DND-41 (cell line): ENCODE measurements around the gene ACOT4.

Experiments used
- ATAC-seq: fragments of 200-7000 bp; cut with Tn5 transposase; 3 replicates; pipeline ENCODE4 v1.9.1; 2021; ENCODE audit warnings: low read depth; ENCODE audit not compliant: insufficient read depth
- DNase-seq: peaks from one replicate; pipeline ENCODE4 v3.0.0-alpha.2; 2020
- H2AFZ ChIP-seq: 2 replicates; pipeline ENCODE4 v1.6.0; 2012; ENCODE audit warnings: low read depth, low read length
- H3K27ac ChIP-seq: 2 replicates; pipeline ENCODE4 v1.5.1; 2012; ENCODE audit warnings: low read length, inconsistent platforms
- H3K27me3 ChIP-seq: fragments of 200-600 bp; sonication (generic); 2 replicates; pipeline ENCODE4 v1.6.0; 2012; ENCODE audit warnings: low read length, mild to moderate bottlenecking, inconsistent platforms; ENCODE audit not compliant: insufficient read depth, poor library complexity
- H3K36me3 ChIP-seq: 2 replicates; pipeline ENCODE4 v1.5.1; 2012; ENCODE audit warnings: low read length, inconsistent platforms; ENCODE audit not compliant: insufficient read depth
- H3K4me1 ChIP-seq: 2 replicates; pipeline ENCODE4 v1.5.1; 2012; ENCODE audit warnings: mild to moderate bottlenecking, low read length; ENCODE audit not compliant: insufficient read depth
- H3K4me2 ChIP-seq: 2 replicates; pipeline ENCODE4 v1.6.0; 2012; ENCODE audit warnings: mild to moderate bottlenecking, moderate library complexity, low read length, inconsistent platforms; ENCODE audit not compliant: insufficient read depth
- H3K4me3 ChIP-seq, 2 experiments: fragments of 200-600 bp in 1 of 2; shearing (Covaris generic) in 1 of 2; 2 replicates each; pipeline ENCODE4 v1.5.1; 2012 to 2016; ENCODE audit warnings: inconsistent platforms in 2 of 2, low read length in 2 of 2, mild to moderate bottlenecking in 2 of 2, low read depth in 1 of 2, moderate library complexity in 1 of 2
- H3K79me2 ChIP-seq: 2 replicates; pipeline ENCODE4 v1.6.0; 2012; ENCODE audit warnings: low read length, inconsistent platforms; ENCODE audit not compliant: insufficient read depth
- H3K9ac ChIP-seq: 2 replicates; pipeline ENCODE4 v1.6.0; 2012; ENCODE audit warnings: low read depth, mild to moderate bottlenecking, inconsistent platforms, low read length, moderate library complexity
- H3K9me3 ChIP-seq: 2 replicates; pipeline ENCODE4 v1.5.1; 2012; ENCODE audit warnings: low read length, moderate library complexity, mild to moderate bottlenecking, inconsistent platforms; ENCODE audit not compliant: insufficient read depth, severe bottlenecking
- H4K20me1 ChIP-seq: 2 replicates; pipeline ENCODE4 v1.6.0; 2012; ENCODE audit warnings: low read length; ENCODE audit not compliant: insufficient read depth
- EZH2 ChIP-seq: IDR thresholded peaks from 3 replicates; pipeline ENCODE4 v1.6.1; 2012; ENCODE audit warnings: borderline replicate concordance, low read depth, mild to moderate bottlenecking, moderate library complexity, low read length, inconsistent platforms; ENCODE audit not compliant: severe bottlenecking
- TF ChIP-seq, protein P1 (sequence below): IDR thresholded peaks from 2 replicates; pipeline ENCODE4 v1.5.1; 2012; ENCODE audit warnings: borderline replicate concordance, low read length, moderate library complexity, mild to moderate bottlenecking; ENCODE audit not compliant: poor library complexity, severe bottlenecking; ENCODE audit errors: extremely low read depth

ACOT4 gene

DNA sequence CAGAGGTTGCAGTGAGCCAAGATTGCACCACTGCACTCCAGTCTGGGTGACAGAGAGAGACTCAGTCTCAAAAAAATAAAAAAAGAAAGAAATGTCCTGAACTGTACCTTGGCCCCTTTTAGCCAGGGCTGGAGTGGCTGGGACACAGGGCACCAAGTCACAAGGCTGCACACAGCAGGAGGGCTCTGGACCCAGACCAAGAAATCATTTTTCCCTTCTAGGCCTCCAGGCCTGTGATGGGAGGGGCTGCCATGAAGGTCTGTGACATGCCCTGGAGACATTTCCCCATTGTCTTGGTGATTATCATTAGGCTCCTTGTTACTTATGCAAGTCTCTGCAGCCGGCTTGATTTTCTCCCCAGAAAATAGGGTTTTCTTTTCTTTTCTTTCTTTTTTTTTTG is 15.6 kb downstream of the ACOT4 start:
- no peak overlapping the region for H3K27ac ChIP-seq
- no peak overlapping the region for H3K9ac ChIP-seq
- H3K4me1 ChIP-seq, result peaks cover 3% of the 10 kb centered on the region; the same call in 1 of the 2 replicates
- H3K79me2 ChIP-seq, result no peaks in the 10 kb centered on the region
- no peaks in the 10 kb centered on the region for H3K27me3 ChIP-seq
- TF ChIP-seq, protein P1, sequence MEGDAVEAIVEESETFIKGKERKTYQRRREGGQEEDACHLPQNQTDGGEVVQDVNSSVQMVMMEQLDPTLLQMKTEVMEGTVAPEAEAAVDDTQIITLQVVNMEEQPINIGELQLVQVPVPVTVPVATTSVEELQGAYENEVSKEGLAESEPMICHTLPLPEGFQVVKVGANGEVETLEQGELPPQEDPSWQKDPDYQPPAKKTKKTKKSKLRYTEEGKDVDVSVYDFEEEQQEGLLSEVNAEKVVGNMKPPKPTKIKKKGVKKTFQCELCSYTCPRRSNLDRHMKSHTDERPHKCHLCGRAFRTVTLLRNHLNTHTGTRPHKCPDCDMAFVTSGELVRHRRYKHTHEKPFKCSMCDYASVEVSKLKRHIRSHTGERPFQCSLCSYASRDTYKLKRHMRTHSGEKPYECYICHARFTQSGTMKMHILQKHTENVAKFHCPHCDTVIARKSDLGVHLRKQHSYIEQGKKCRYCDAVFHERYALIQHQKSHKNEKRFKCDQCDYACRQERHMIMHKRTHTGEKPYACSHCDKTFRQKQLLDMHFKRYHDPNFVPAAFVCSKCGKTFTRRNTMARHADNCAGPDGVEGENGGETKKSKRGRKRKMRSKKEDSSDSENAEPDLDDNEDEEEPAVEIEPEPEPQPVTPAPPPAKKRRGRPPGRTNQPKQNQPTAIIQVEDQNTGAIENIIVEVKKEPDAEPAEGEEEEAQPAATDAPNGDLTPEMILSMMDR, result no peak
- no peak for TF ChIP-seq EZH2
- H2AFZ ChIP-seq, result no peak overlapping the region
- ATAC-seq, result no peak
- H3K4me3 ChIP-seq, result no peak overlapping the region
- DNase-seq, result no peak
- no peak overlapping the region for H3K4me2 ChIP-seq
- no peaks in the 10 kb centered on the region for H3K36me3 ChIP-seq
- H3K9me3 ChIP-seq, result no peaks in the 10 kb centered on the region
- H4K20me1 ChIP-seq, result no peaks in the 10 kb centered on the region

DNA sequence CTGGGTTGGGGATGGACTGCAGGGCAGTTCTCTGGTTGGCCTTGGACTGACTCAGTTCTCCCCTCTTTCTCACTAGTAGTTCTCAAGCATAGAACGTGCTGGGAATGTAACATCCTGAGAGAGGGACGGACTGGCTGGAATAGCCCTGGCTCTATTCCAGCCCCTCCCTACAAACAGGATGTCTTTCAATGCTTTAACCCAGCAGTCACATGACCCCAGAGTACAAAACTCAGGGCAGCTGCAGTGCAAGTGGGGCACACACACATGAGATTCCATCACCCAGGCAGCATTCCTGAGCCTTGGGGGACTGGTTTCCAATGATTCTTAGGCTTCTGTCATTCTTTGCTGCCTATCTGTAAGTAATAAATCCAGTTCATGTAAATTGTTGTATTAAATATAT is 19.0 kb downstream of the ACOT4 start:
- H3K27me3 ChIP-seq, result peaks cover 10% of the 10 kb centered on the region
- TF ChIP-seq, protein P1, result no peak
- no peak for TF ChIP-seq EZH2
- H3K36me3 ChIP-seq, result no peaks in the 10 kb centered on the region
- no peak for DNase-seq
- no peak overlapping the region for H3K9ac ChIP-seq
- no peaks in the 10 kb centered on the region for H3K79me2 ChIP-seq
- H4K20me1 ChIP-seq, result no peaks in the 10 kb centered on the region
- H3K4me1 ChIP-seq, result peaks cover 12% of the 10 kb centered on the region
- no peak overlapping the region for H3K27ac ChIP-seq
- H2AFZ ChIP-seq, result no peak overlapping the region
- H3K4me2 ChIP-seq, result no peak overlapping the region
- H3K4me3 ChIP-seq, result no peak overlapping the region
- no peaks in the 10 kb centered on the region for H3K9me3 ChIP-seq
- ATAC-seq, result no peak

DNA sequence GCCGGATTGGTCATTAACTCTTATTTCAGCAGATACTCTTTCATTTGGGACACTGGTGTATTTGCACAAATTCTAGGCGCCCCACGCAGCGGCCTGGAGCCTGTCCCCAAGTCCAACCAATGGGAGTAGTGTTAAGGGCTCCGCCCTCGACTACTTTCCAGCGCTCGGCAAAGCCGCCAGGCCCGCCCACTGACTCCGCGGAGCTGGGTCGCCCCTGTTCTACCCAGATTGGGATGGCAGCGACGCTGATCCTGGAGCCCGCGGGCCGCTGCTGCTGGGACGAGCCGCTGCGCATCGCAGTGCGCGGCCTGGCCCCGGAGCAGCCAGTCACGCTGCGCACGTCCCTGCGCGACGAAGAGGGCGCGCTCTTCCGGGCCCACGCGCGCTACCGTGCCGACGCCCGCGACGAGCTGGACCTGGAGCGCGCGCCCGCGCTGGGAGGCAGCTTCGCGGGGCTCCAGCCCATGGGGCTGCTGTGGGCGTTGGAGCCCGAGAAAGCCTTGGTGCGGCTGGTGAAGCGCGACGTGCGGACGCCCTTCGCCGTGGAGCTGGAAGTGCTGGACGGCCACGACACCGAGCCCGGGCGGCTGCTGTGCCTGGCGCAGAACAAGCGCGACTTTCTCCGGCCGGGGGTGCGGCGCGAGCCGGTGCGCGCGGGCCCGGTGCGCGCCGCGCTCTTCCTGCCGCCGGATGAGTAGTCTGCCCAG is 20.8 kb downstream of the ACOT4 start, which contains the start of gene ACOT6:
TSS of gene ACOT6 (plus strand) at position 179 of the 707 bp plus-strand sequence. CDS start at position 234, 55 bp downstream.
- Histone ChIP-seq H3K27me3 (peaks cover 10% of the 10 kb centered on the region), H3K27ac (no peak within 1 kb of the TSS), H3K4me1 (peaks cover 12% of the 10 kb centered on the region), H3K9ac (peak within 1 kb of the TSS; percentile 57), H3K79me2 (no peaks in the 10 kb centered on the region), H2AFZ (peak within 1 kb of the TSS; percentile 63), H3K36me3 (no peaks in the 10 kb centered on the region), H3K9me3 (no peaks in the 10 kb centered on the region), H3K4me2 (peak within 1 kb of the TSS; percentile 77), H3K4me3 (peak within 1 kb of the TSS; percentile 25 to 62; a peak in 3 of 4 replicates), H4K20me1 (no peaks in the 10 kb centered on the region)
- TF ChIP-seq, protein P1, result no peak
- peak; percentile 19 for TF ChIP-seq EZH2
- peak; percentile 67 for DNase-seq
- ATAC-seq, result peak; percentile 94
